Measurements from ENCODE around the gene KRTAP2-4.
"Not testable (repeated sequence)": the region's sequence is repeated elsewhere in the genome, so short reads cannot be mapped to it uniquely, and the experiment has no call there.

Gene KRTAP2-4

DNA sequence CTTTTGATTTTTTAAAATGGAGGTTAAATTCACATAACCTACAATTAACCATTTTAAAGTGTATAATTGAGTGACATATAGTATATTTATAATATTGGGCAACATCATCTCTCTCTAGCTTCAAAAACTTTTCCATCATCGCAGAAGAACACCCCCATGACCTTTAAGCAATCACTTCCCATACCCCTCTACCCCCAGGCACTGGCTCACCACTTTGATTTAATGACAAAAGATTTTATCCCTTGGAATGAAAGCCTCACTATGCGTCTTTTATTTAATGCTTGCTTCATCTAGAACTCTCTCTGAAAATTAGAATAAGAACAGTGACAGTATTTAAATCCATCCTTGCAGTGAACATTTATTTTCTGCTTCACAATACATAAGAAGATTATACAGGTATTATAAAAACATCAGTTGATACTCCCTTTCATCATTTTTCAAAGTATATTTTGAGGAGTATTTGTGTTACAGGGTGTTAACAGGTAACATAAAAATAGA, 27.8 kb downstream of the KRTAP2-4 start:
- POLR2A ChIA-PET: interaction anchor here (0.6 kb wide), 1 partner anchor 1794 kb away, joined by 3 read pairs; no protein-coding TSS in a partner anchor
- CTCF ChIA-PET: interaction anchor here (1.0 to 1.4 kb wide), 2 partner anchors 9 to 18 kb away, joined by 3 to 4 read pairs; no protein-coding TSS in a partner anchor
- TF ChIP-seq CTCF (IDR thresholded peaks at IDR 0.05; ENCODE audit: control extremely low read depth, extremely low read depth, low read depth, missing control alignments): no peak

DNA sequence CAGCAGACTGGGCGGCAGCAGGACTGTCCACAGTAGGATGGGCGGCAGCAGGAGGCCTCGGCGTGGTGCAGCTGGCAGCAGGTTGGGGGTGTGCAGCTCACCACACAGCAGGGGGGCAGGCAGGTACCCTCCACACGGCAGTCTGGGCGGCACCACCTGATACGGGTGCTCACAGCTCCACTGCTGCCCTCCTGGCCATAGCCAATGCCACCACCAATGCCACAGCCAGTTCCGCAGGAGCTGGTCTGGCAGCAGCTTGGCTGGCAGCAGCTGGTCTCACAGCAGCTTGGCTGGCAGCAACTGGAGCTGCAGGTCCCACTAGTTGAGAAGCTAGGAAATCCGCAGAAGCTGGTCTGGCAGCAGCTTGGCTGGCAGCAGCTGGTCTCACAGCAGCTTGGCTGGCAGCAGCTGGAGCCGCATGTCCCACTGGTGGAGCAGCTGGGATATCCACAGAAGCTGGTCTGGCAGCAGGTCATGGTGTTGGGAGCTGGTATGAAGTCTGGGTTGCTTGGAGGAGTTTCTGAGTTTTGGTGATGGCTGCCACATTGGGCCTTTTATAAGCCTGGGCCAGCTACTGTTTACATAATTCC, 31.2 kb downstream of the KRTAP2-4 start, which contains the start of gene KRTAP1-3:
Gene KRTAP1-3 (minus strand): TSS at position 529 of the 590 bp plus-strand sequence. CDS start 53 bp downstream, at position 476.
- POLR2A ChIA-PET; CTCF ChIA-PET; DNase-seq (ENCODE audit: extremely low spot score): not testable (repeated sequence)

More for the DNA sequence above, 27.8 kb downstream of the KRTAP2-4 start:
- no peak for DNase-seq (ENCODE audit: extremely low spot score)

DNA sequence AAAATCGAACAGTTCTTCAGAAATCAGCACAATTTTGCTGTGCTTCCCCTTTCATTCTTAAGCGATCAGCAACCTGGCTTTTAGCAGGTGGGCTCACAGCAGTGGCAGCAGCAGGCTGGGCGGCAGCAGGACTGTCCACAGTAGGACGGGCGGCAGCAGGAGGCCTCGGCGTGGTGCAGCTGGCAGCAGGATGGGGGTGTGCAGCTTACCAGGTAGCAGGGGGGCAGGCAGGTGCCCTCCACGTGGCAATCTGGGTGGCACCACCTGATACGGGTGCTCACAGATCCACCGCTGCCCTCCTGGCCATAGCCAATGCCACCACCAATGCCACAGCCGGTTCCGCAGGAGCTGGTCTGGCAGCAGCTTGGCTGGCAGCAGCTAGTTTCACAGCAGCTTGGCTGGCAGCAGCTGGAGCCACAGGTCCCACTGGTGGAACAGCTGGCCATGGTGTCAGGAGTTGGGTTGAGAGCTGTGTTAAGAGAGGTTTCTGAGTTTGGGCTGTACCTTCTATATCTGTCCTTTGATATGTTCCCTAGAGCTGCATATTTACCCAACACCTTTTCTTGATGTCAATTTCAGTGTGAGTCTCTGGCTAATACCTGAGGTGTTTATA, 35.9 kb downstream of the KRTAP2-4 start, which contains the start of gene KRTAP1-4:
Gene KRTAP1-4 (minus strand): TSS at position 563 of the 613 bp plus-strand sequence. CDS start 117 bp downstream, at position 446.
- no peak for TF ChIP-seq CTCF (IDR thresholded peaks at IDR 0.05; ENCODE audit: control extremely low read depth, extremely low read depth, low read depth, missing control alignments)
- POLR2A ChIA-PET: no interaction called here
- CTCF ChIA-PET: no interaction called here
- DNase-seq (ENCODE audit: extremely low spot score): no peak

- ChIA-PET CTCF (interaction anchor here (1.0 kb wide), 1 partner anchor 9 kb away, joined by 4 read pairs; no protein-coding TSS in a partner anchor), POLR2A (no interaction called here)
- DNase-seq (ENCODE audit: extremely low spot score): no peak
- no peak for TF ChIP-seq CTCF (IDR thresholded peaks at IDR 0.05; ENCODE audit: control extremely low read depth, extremely low read depth, low read depth, missing control alignments)
Observed at GRCh38 chr17:41026715-41027471, 38.8 kb downstream of the KRTAP2-4 start, which contains the start of gene KRTAP1-5. TSS of gene KRTAP1-5 (minus strand) at chr17:41027208. CDS start at chr17:41027155, 53 bp downstream.

DNA sequence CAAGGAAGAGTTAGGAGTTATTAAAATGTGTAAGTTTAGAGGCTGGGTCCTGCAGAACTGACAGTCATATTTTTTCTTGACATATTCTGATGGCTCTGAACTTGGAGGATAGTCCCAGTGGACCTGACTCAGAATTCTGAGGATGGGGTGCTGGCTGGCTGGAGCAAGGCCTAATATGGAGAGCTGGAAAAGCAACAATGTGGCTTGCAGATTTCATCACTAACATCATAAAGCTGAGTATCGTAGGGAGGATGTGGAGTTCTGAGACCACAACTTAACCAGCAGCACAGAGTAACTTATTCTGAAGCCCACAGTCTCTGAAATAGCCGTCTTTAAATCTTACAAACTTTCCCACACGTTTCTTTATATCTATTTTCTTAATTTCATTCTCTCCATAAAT, 41.0 kb downstream of the KRTAP2-4 start:
- ChIA-PET CTCF (interaction anchor here (1.5 kb wide), 1 partner anchor 159 kb away, joined by 3 read pairs; no protein-coding TSS in a partner anchor), POLR2A (no interaction called here)
- TF ChIP-seq CTCF (IDR thresholded peaks at IDR 0.05; ENCODE audit: control extremely low read depth, extremely low read depth, low read depth, missing control alignments): no peak
- no peak for DNase-seq (ENCODE audit: extremely low spot score)

DNA sequence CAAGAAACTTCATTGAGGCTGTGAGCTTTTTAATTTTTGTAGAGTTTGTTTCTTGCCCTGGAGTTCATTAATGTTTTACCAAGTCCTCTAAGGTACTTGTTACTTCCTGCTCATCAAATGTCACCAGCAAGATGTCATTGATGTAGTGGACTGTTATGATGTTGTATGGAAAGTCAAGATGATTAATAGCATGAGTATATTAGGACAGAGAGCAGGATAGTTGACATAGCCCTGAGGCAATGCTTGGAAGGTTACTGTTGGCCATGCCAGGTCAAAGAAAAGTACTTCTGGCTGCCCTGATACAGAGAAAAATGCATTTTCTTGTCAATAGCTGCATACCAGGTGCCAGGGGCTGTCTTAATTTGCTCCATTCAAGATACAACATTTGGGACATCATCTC, 45.3 kb downstream of the KRTAP2-4 start:
- TF ChIP-seq CTCF (IDR thresholded peaks at IDR 0.05; ENCODE audit: control extremely low read depth, extremely low read depth, low read depth, missing control alignments): no peak
- CTCF ChIA-PET: interaction anchor here (1.0 kb wide), 1 partner anchor 18 kb away, joined by 3 read pairs; no protein-coding TSS in a partner anchor
- POLR2A ChIA-PET: no interaction called here
- no peak for DNase-seq (ENCODE audit: extremely low spot score)
